ENCODE measurements around the gene MACROH2A2.
A peak's percentile ranks its signal among the peaks of the same experiment; 100 is the strongest.
"Not testable (repeated sequence)": the region's sequence is repeated elsewhere in the genome, so short reads cannot be mapped to it uniquely, and the experiment has no call there.

Gene MACROH2A2

GRCh38 chr10:70101068-70101562 lies 48.5 kb downstream of the MACROH2A2 start:
- DNase-seq (ENCODE audit: low read depth in 3 of 3), result not testable (repeated sequence)

- no peak for DNase-seq (ENCODE audit: low read depth in 3 of 3)
These were observed 49.0 kb downstream of the MACROH2A2 start for GRCh38 chr10:70101668-70102067.

- peak in 1 of 3 donors; percentile 16 for DNase-seq (ENCODE audit: low read depth in 3 of 3)
These were observed 54.5 kb downstream of the MACROH2A2 start for GRCh38 chr10:70106958-70107791.

- no peak for DNase-seq (ENCODE audit: low read depth in 3 of 3)
These were observed 56.6 kb downstream of the MACROH2A2 start for GRCh38 chr10:70109064-70109729.

- DNase-seq (ENCODE audit: low read depth in 3 of 3), result no peak
These were observed 58.9 kb downstream of the MACROH2A2 start for GRCh38 chr10:70111496-70111895.

- no peak for DNase-seq (ENCODE audit: low read depth in 3 of 3)
These were observed 59.4 kb downstream of the MACROH2A2 start for GRCh38 chr10:70112071-70112470.

- DNase-seq (ENCODE audit: low read depth in 3 of 3), result no peak
These were observed 62.3 kb downstream of the MACROH2A2 start for GRCh38 chr10:70114902-70115301.

GRCh38 chr10:70115948-70116682 lies 63.5 kb downstream of the MACROH2A2 start:
- peak in 2 of 3 donors; percentile 37 to 51 for DNase-seq (ENCODE audit: low read depth in 3 of 3)

GRCh38 chr10:70117646-70118045 lies 65.0 kb downstream of the MACROH2A2 start:
- DNase-seq (ENCODE audit: low read depth in 3 of 3), result no peak

GRCh38 chr10:70118196-70118595 lies 65.5 kb downstream of the MACROH2A2 start:
- no peak for DNase-seq (ENCODE audit: low read depth in 3 of 3)

GRCh38 chr10:70119197-70119596 lies 66.6 kb downstream of the MACROH2A2 start:
- DNase-seq (ENCODE audit: low read depth in 3 of 3), result no peak

GRCh38 chr10:70119623-70120022 lies 67.0 kb downstream of the MACROH2A2 start:
- no peak for DNase-seq (ENCODE audit: low read depth in 3 of 3)

- no peak for DNase-seq (ENCODE audit: low read depth in 3 of 3)
These were observed 67.8 kb downstream of the MACROH2A2 start for GRCh38 chr10:70120417-70120816.

- no peak for DNase-seq (ENCODE audit: low read depth in 3 of 3)
These were observed 68.8 kb downstream of the MACROH2A2 start for GRCh38 chr10:70121281-70121949.

GRCh38 chr10:70122742-70123141 lies 70.1 kb downstream of the MACROH2A2 start:
- no peak for DNase-seq (ENCODE audit: low read depth in 3 of 3)

- DNase-seq (ENCODE audit: low read depth in 3 of 3), result not testable (repeated sequence)
These were observed 70.5 kb downstream of the MACROH2A2 start for GRCh38 chr10:70123166-70123565.

GRCh38 chr10:70123817-70124216 lies 71.2 kb downstream of the MACROH2A2 start:
- no peak for DNase-seq (ENCODE audit: low read depth in 3 of 3)

- DNase-seq (ENCODE audit: low read depth in 3 of 3), result no peak
These were observed 71.8 kb downstream of the MACROH2A2 start for GRCh38 chr10:70124415-70124814.

- DNase-seq (ENCODE audit: low read depth in 3 of 3), result no peak
These were observed 72.3 kb downstream of the MACROH2A2 start for GRCh38 chr10:70124918-70125317.

- DNase-seq (ENCODE audit: low read depth in 3 of 3), result no peak
These were observed 73.4 kb downstream of the MACROH2A2 start for GRCh38 chr10:70125918-70126552.

Data from stimulated activated CD4-positive, alpha-beta T cell treated with anti-CD3 and anti-CD28 coated beads, TNF-alpha, amount 100 ng/mL, for 48 hours (primary cell).